K562 (cell line): ENCODE data around the gene CMIP. TPM values are rescaled to one million over a fixed set of nuclear protein-coding genes. Genes with fewer than 3 reads are reported as not detected.

ENCODE experiments used
- BRD9 ChIP-seq: fragments of 450-650 bp; IDR thresholded peaks from 2 replicates; pipeline ENCODE4 v1.6.1; 2018; ENCODE audit warnings: low read depth; ENCODE audit not compliant: partially characterized antibody
- CBFB ChIP-seq: sonication (generic); formaldehyde crosslinking; IDR thresholded peaks from 2 replicates; pipeline ENCODE4 v1.4.0; 2020; ENCODE audit warnings: mild to moderate bottlenecking, missing genetic modification reagents
- DMBX1 ChIP-seq: fragments of 250-450 bp; sonication (Bioruptor Pico); IDR thresholded peaks from 2 replicates; pipeline ENCODE4 v1.8.0; 2022; ENCODE audit warnings: inconsistent platforms, mild to moderate bottlenecking, moderate library complexity, borderline replicate concordance
- ETV6 ChIP-seq, 3 experiments: fragments of 150-350 bp in 1 of 3; sonication (generic) in 1 of 3; formaldehyde crosslinking in 1 of 3; IDR thresholded peaks; 2 replicates each; pipeline versions ENCODE4 v1.6.1 to v1.8.0; 2014 to 2022; ENCODE audit warnings: borderline replicate concordance in 2 of 3, low read depth in 2 of 3, antibody characterized with exemption in 1 of 3, low read length in 1 of 3, mild to moderate bottlenecking in 1 of 3, missing genetic modification reagents in 1 of 3
- HSF4 ChIP-seq: fragments of 250-450 bp; sonication (Bioruptor Pico); IDR thresholded peaks from 2 replicates; pipeline ENCODE4 v2.1.2; 2022; ENCODE audit warnings: mild to moderate bottlenecking, moderate library complexity, borderline replicate concordance
- KLF13 ChIP-seq: fragments of 450-650 bp; IDR thresholded peaks from 2 replicates; pipeline ENCODE4 v1.6.1; 2016; ENCODE audit warnings: missing genetic modification characterization, low read depth, mild to moderate bottlenecking, missing compliant biosample characterization, moderate library complexity, borderline replicate concordance
- PKNOX1 ChIP-seq: fragments of 450-650 bp; IDR thresholded peaks from 2 replicates; pipeline ENCODE4 v1.6.1; 2016
- PREB ChIP-seq: sonication (generic); formaldehyde crosslinking; IDR thresholded peaks from 2 replicates; pipeline ENCODE4 v1.8.1; 2023; ENCODE audit warnings: mild to moderate bottlenecking, missing genetic modification reagents
- ZBTB26 ChIP-seq: fragments of 450-650 bp; formaldehyde crosslinking; IDR thresholded peaks from 2 replicates; pipeline ENCODE4 v1.4.0; 2022; ENCODE audit warnings: missing genetic modification characterization
- ZBTB8A ChIP-seq: fragments of 450-650 bp; IDR thresholded peaks from 2 replicates; pipeline ENCODE4 v1.6.1; 2018; ENCODE audit warnings: mild to moderate bottlenecking, moderate library complexity; ENCODE audit not compliant: partially characterized antibody
- polyA plus RNA-seq, 8 experiments: library from polyadenylated mRNA; depleted of rRNA in 4 of 8; stranded (reverse) in 5 of 8; unstranded in 3 of 8; fragments of >200 nt; fragmentation: Nextera tagmentation in 2 of 8; fragmentation: Illumina TruSeq in 1 of 8; extraction: Ambion mirVana in 2 of 8; extraction: Trizol in 1 of 8; gene quantifications; 2 replicates each; pipeline versions ENCODE4 v1.2.1 to v1.2.3, GENCODE V29; 2011 to 2014; ENCODE audit warnings: inconsistent platforms in 1 of 8, missing spikeins in 1 of 8
- total RNA-seq, 7 experiments: library from RNA; depleted of rRNA in 6 of 7; stranded (reverse); fragments of >200 nt in 6 of 7; fragmentation: Illumina TruSeq in 2 of 7; extraction: Trizol in 2 of 7; gene quantifications; 2 replicates each; pipeline versions ENCODE4 v1.2.1 to v1.2.3, GENCODE V29; 2011 to 2021; ENCODE audit warnings: low replicate concordance in 1 of 7
- TF ChIP-seq, protein P1 (sequence below): fragments of 200-800 bp; sonication (Bioruptor generic); IDR thresholded peaks from 2 replicates; pipeline ENCODE4 v1.6.1; 2017; ENCODE audit warnings: missing genetic modification characterization, missing compliant biosample characterization
- TF ChIP-seq, protein P2 (sequence below): fragments of 250-450 bp; sonication (Bioruptor Pico); IDR thresholded peaks from 2 replicates; pipeline ENCODE4 v1.8.0; 2022; ENCODE audit warnings: inconsistent platforms
- TF ChIP-seq, protein P3 (sequence below): sonication (generic); formaldehyde crosslinking; IDR thresholded peaks from 2 replicates; pipeline ENCODE4 v1.5.0; 2020; ENCODE audit warnings: missing genetic modification reagents
- TF ChIP-seq, protein P4 (sequence below): fragments of 450-650 bp; formaldehyde crosslinking; IDR thresholded peaks from 2 replicates; pipeline ENCODE4 v1.4.0; 2020; ENCODE audit warnings: mild to moderate bottlenecking, moderate library complexity
- TF ChIP-seq, protein P5 (sequence below): fragments of 250-450 bp; sonication (Bioruptor Pico); IDR thresholded peaks from 2 replicates; pipeline ENCODE4 v1.5.0; 2021

CMIP gene
- total and polyA plus RNA-seq, 9 of the 15 experiments (the other 6 are each of a cell fraction or from before 2014, with no cell fraction given), result 0.94 to 82.5 (median 10.3) TPM

DNA sequence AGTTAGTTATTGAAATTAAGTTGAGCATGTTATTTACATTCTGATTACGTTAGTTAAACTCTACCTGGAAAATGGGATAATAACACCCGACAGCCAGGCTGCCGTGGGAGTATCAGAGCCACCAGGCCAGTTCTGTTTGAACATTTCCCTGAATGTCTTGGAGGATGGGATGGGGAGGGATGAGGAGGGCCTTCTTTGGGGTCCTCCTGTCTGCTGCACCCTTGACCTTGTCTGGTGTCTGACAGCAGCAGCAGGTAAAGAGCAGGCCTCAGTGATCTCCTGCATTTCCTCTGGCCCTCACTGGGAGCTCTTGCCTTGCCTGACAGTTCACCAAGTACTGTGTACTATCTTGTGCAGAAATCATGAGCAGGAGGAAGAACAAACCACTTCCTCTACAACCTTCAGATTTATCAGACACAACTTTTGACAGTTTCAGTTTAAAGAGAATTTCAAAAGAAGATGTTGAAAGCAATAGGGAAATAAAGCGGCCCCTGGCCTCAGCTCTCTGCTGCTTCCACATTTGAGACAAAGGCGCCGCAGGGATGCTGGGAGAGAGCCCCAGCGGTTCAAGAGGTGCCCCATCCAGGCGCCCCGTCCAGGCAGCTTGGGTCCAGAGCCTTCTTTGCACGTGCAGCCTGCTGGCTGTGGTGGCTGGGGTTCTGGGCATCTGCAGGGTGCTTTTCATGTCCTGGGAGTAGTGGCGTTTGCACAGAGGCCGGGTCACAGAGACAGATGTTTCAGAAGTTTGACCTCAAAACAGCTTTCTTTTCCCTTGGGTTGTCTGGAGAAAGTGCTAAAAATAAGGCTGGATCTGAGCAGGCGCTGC is 25.3 kb downstream of the CMIP start (continued):
- TF ChIP-seq DMBX1 (CRISPR knock-in tag) (peak; percentile 17; the same call in 1 of the 2 replicates), PKNOX1 (peak; percentile 65), PREB (CRISPR knock-in tag) (no peak), ETV6 (IDR thresholded peaks at IDR 0.05; ENCODE audit: borderline replicate concordance in 1 of 2, low read depth in 2 of 2, low read length in 1 of 2) (peak; percentile 91 to 99; a peak in 3 of 4 replicates), ETV6 (CRISPR knock-in tag; IDR thresholded peaks at IDR 0.05; ENCODE audit: borderline replicate concordance) (no peak), ZBTB26 (CRISPR knock-in tag) (no peak), HSF4 (no peak), KLF13 (tag) (no peak), BRD9 (no peak), ZBTB8A (no peak), CBFB (no peak)
- TF ChIP-seq, protein P1, sequence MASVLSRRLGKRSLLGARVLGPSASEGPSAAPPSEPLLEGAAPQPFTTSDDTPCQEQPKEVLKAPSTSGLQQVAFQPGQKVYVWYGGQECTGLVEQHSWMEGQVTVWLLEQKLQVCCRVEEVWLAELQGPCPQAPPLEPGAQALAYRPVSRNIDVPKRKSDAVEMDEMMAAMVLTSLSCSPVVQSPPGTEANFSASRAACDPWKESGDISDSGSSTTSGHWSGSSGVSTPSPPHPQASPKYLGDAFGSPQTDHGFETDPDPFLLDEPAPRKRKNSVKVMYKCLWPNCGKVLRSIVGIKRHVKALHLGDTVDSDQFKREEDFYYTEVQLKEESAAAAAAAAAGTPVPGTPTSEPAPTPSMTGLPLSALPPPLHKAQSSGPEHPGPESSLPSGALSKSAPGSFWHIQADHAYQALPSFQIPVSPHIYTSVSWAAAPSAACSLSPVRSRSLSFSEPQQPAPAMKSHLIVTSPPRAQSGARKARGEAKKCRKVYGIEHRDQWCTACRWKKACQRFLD (CRISPR knock-in tag), result peak; percentile 62
- TF ChIP-seq, protein P2, sequence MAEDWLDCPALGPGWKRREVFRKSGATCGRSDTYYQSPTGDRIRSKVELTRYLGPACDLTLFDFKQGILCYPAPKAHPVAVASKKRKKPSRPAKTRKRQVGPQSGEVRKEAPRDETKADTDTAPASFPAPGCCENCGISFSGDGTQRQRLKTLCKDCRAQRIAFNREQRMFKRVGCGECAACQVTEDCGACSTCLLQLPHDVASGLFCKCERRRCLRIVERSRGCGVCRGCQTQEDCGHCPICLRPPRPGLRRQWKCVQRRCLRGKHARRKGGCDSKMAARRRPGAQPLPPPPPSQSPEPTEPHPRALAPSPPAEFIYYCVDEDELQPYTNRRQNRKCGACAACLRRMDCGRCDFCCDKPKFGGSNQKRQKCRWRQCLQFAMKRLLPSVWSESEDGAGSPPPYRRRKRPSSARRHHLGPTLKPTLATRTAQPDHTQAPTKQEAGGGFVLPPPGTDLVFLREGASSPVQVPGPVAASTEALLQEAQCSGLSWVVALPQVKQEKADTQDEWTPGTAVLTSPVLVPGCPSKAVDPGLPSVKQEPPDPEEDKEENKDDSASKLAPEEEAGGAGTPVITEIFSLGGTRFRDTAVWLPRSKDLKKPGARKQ (CRISPR knock-in tag), result no peak
- TF ChIP-seq, protein P3, sequence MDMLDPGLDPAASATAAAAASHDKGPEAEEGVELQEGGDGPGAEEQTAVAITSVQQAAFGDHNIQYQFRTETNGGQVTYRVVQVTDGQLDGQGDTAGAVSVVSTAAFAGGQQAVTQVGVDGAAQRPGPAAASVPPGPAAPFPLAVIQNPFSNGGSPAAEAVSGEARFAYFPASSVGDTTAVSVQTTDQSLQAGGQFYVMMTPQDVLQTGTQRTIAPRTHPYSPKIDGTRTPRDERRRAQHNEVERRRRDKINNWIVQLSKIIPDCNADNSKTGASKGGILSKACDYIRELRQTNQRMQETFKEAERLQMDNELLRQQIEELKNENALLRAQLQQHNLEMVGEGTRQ (CRISPR knock-in tag), result no peak
- TF ChIP-seq, protein P4, sequence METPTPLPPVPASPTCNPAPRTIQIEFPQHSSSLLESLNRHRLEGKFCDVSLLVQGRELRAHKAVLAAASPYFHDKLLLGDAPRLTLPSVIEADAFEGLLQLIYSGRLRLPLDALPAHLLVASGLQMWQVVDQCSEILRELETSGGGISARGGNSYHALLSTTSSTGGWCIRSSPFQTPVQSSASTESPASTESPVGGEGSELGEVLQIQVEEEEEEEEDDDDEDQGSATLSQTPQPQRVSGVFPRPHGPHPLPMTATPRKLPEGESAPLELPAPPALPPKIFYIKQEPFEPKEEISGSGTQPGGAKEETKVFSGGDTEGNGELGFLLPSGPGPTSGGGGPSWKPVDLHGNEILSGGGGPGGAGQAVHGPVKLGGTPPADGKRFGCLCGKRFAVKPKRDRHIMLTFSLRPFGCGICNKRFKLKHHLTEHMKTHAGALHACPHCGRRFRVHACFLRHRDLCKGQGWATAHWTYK (CRISPR knock-in tag), result peak; percentile 76; the same call in 1 of the 2 replicates
- TF ChIP-seq, protein P5, sequence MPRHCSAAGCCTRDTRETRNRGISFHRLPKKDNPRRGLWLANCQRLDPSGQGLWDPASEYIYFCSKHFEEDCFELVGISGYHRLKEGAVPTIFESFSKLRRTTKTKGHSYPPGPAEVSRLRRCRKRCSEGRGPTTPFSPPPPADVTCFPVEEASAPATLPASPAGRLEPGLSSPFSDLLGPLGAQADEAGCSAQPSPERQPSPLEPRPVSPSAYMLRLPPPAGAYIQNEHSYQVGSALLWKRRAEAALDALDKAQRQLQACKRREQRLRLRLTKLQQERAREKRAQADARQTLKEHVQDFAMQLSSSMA (CRISPR knock-in tag), result no peak
